Ovary (tissue), 9 donors: ENCODE data around the gene CDC20. TPM values are rescaled to one million over a fixed set of nuclear protein-coding genes. Genes with fewer than 3 reads are reported as not detected.

Experiments
- DNase-seq, 5 donors: peaks; one replicate each; pipeline ENCODE4 v3.0.0-alpha.2; 2019 to 2020
- H3K27ac ChIP-seq, 2 donors: fragments of 200-600 bp; one replicate each; pipeline versions ENCODE4 v1.5.1 to v1.8.0; 2019 to 2022
- H3K27me3 ChIP-seq: fragments of 200-600 bp; one replicate; pipeline ENCODE4 v1.8.0; 2022
- H3K36me3 ChIP-seq: fragments of 200-600 bp; sonication (generic); one replicate; pipeline ENCODE4 v1.5.1; 2019
- H3K4me1 ChIP-seq: one replicate; pipeline ENCODE4 v1.8.1; 2013; ENCODE audit warnings: mild to moderate bottlenecking, moderate library complexity; ENCODE audit not compliant: insufficient read depth
- H3K4me3 ChIP-seq: fragments of 200-600 bp; sonication (generic); one replicate; pipeline ENCODE4 v1.5.1; 2017
- H3K9me3 ChIP-seq, 2 donors: fragments of 200-600 bp in 1 of 2; sonication (generic) in 1 of 2; one replicate each; pipeline versions ENCODE4 v1.5.1 to v1.8.1; 2013 to 2019; ENCODE audit warnings: mild to moderate bottlenecking in 1 of 2, moderate library complexity in 1 of 2
- CTCF ChIP-seq, 3 donors: fragments of 450-650 bp in 2 of 3; fragments of 200-600 bp in 1 of 3; IDR thresholded peaks; one replicate each; pipeline versions ENCODE4 v1.5.1 to v1.8.0; 2016 to 2022; ENCODE audit warnings: antibody characterized with exemption in 3 of 3, mild to moderate bottlenecking in 1 of 3
- EP300 ChIP-seq: sonication (generic); formaldehyde crosslinking; IDR thresholded peaks from one replicate; pipeline ENCODE4 v1.6.1; 2017; ENCODE audit warnings: antibody characterized with exemption
- POLR2A ChIP-seq: fragments of 450-650 bp; IDR thresholded peaks from one replicate; pipeline ENCODE4 v1.6.1; 2017; ENCODE audit warnings: antibody characterized with exemption, mild to moderate bottlenecking, moderate library complexity
- WGBS, 3 donors: extraction: QIAGEN DNeasy Blood & Tissue Kit in 1 of 3; methylation state at CpG; one replicate each; pipeline versions ENCODE4 v1.1.5 to v1.1.7; 2013 to 2017; 5-methylcytosine and 5-hydroxymethylcytosine counted together
- intact Hi-C, 4 donors: fragments of 100-400 bp; cut with DNase I; formaldehyde crosslinking; loops; one replicate each; pipeline versions ENCODE4 v1.11.0 to v1.15.1; 2022 to 2023
- microRNA-seq, 3 donors: library from miRNA; unstranded; fragments of <30 nt; microRNA quantifications; one replicate each; pipeline versions ENCODE4 to v1.2.0, GENCODE V29; 2019 to 2020
- polyA plus RNA-seq, 2 donors: library from polyadenylated mRNA; stranded (reverse); fragments of 200-250 nt in 1 of 2; fragments of 350-450 nt in 1 of 2; fragmentation: Illumina TruSeq in 1 of 2; extraction: RNeasy Lipid Tissue Mini Kit (QIAGEN cat#74804) in 1 of 2; gene quantifications; one replicate each; pipeline ENCODE4 v1.2.3, GENCODE V29; 2013 to 2014
- total RNA-seq, 7 donors: library from RNA; depleted of rRNA in 2 of 7; stranded (reverse); fragments of >200 nt in 2 of 7; fragmentation: NEBNext Ultra II Directional in 3 of 7; extraction: Animal tissue kit (Norgen Biotek cat#: 25700) in 3 of 7; gene quantifications; one replicate each; pipeline versions ENCODE4 v1.1.0 to v1.2.4, GENCODE V29; 2016 to 2023
- donor health status: DM: no; HTN: no; CAD: no; lungs with moderate emphysema.
- donor health status: DM: no; HTN: no; CAD: no.
- donor health status: Bipolar disorder and iron deficiency.
- donor health status: DM: yes; HTN: yes; CAD: no.
- donor health status: DM: no; HTN: no; CAD: no.
- donor health status: DM: yes; HTN: yes; CAD: no.

Gene CDC20
- total and polyA plus RNA-seq, 9 donors: 0.50 to 2.9 (median 1.4) TPM; not detected in 1

- intact Hi-C loops: loop anchor here in 2 of 4 donors (10.0 kb wide), 2 partner anchors 176 to 186 kb away; no protein-coding TSS in a partner anchor
- no peak for DNase-seq
- no peaks in the 10 kb centered on the region for H3K27me3 ChIP-seq
- no peaks in the 10 kb centered on the region for H3K9me3 ChIP-seq
- TF ChIP-seq CTCF (IDR thresholded peaks at IDR 0.05) (no peak), EP300 (no peak), POLR2A (no peak)
- H3K4me3 ChIP-seq: no peak overlapping the region
- H3K36me3 ChIP-seq: no peaks in the 10 kb centered on the region
- H3K27ac ChIP-seq: no peak overlapping the region
- 79 to 99% (median 95%) methylated on average over 3 of the region's 3 CpGs for WGBS, 3 donors
- peaks cover 1% of the 10 kb centered on the region for H3K4me1 ChIP-seq
These were observed 51.8 kb downstream of the CDC20 start for GRCh38 chr1:43410571-43410970.

Small RNAs within 50 kb of the gene (microRNA-seq; reads per million reads assigned to microRNA genes)
- 0 to 0.89 (median 0.79) reads per million in 3 donors for gene MIR6734

Other genes with a start within 250 kb of the CDC20 start
- 10 to 100 TPM; 22.1 to 49.3 (median 38.5) TPM for gene EBNA1BP2, start 186.7 kb upstream of the CDC20 start, total RNA-seq
- gene EBNA1BP2, start 186.7 kb upstream of the CDC20 start, polyA plus RNA-seq: 10 to 100 TPM; 38.5 to 59.7 TPM
- gene CFAP57, start 186.7 kb upstream of the CDC20 start, total RNA-seq: 10 to 100 TPM in 1 of 7 donors, 1 to 10 TPM in 2, under 1 TPM in 4; 0.13 to 13.2 (median 0.97) TPM
- gene CFAP57, start 186.7 kb upstream of the CDC20 start, polyA plus RNA-seq: under 1 TPM; 0.18 to 0.40 TPM
- 10 to 100 TPM in 1 of 7 donors, 1 to 10 TPM in 4, under 1 TPM in 2; 0.23 to 20.6 (median 1.9) TPM for gene TMEM125, start 89.0 kb upstream of the CDC20 start, total RNA-seq
- gene TMEM125, start 89.0 kb upstream of the CDC20 start, polyA plus RNA-seq: 1 to 10 TPM in 1 of 2 donors, under 1 TPM in 1; 0.52 to 1.1 TPM
- 1 to 10 TPM in 2 of 7 donors, under 1 TPM in 3, not detected in 2; 0.42 to 2.1 (median 0.72) TPM for gene C1orf210, start 73.4 kb upstream of the CDC20 start, total RNA-seq
- not detected for gene C1orf210, start 73.4 kb upstream of the CDC20 start, polyA plus RNA-seq
- 10 to 100 TPM in 5 of 7 donors, 1 to 10 TPM in 2; 6.4 to 29.3 (median 10.6) TPM for gene TIE1, start 58.0 kb upstream of the CDC20 start, total RNA-seq
- gene TIE1, start 58.0 kb upstream of the CDC20 start, polyA plus RNA-seq: 10 to 100 TPM; 11.5 to 25.5 TPM
- gene MPL, start 21.2 kb upstream of the CDC20 start, total RNA-seq: 1 to 10 TPM in 3 of 7 donors, under 1 TPM in 3, not detected in 1; 0.36 to 2.6 (median 1.4) TPM
- gene MPL, start 21.2 kb upstream of the CDC20 start, polyA plus RNA-seq: under 1 TPM; 0.35 to 0.63 TPM
- gene ELOVL1, start 9.0 kb downstream of the CDC20 start, total RNA-seq: 10 to 100 TPM; 10.0 to 50.6 (median 34.1) TPM
- 100 to 1,000 TPM in 1 of 2 donors, 10 to 100 TPM in 1; 42.8 to 130 TPM for gene ELOVL1, start 9.0 kb downstream of the CDC20 start, polyA plus RNA-seq
- 10 to 100 TPM; 13.7 to 39.3 (median 24.0) TPM for gene MED8, start 30.8 kb downstream of the CDC20 start, total RNA-seq
- 10 to 100 TPM; 26.0 to 40.0 TPM for gene MED8, start 30.8 kb downstream of the CDC20 start, polyA plus RNA-seq
- gene SZT2, start 30.9 kb downstream of the CDC20 start, total RNA-seq: 10 to 100 TPM; 25.5 to 89.3 (median 60.9) TPM
- gene SZT2, start 30.9 kb downstream of the CDC20 start, polyA plus RNA-seq: 10 to 100 TPM; 16.8 to 17.6 TPM
- 10 to 100 TPM; 57.3 to 94.4 (median 78.9) TPM for gene HYI, start 95.0 kb downstream of the CDC20 start, total RNA-seq
- 10 to 100 TPM; 16.6 to 77.2 TPM for gene HYI, start 95.0 kb downstream of the CDC20 start, polyA plus RNA-seq
- gene PTPRF, start 171.9 kb downstream of the CDC20 start, total RNA-seq: 100 to 1,000 TPM in 3 of 7 donors, 10 to 100 TPM in 4; 26.3 to 165 (median 95.5) TPM
- 10 to 100 TPM; 24.4 to 35.4 TPM for gene PTPRF, start 171.9 kb downstream of the CDC20 start, polyA plus RNA-seq